Ovary (tissue), 3 donors: ENCODE data around the gene CYP21A2.
"Not testable (repeated sequence)": the region's sequence is repeated elsewhere in the genome, so short reads cannot be mapped to it uniquely, and the experiment has no call there.

Source experiments
- CTCF ChIP-seq, 3 donors: fragments of 450-650 bp in 2 of 3; fragments of 200-600 bp in 1 of 3; IDR thresholded peaks; one replicate each; pipeline versions ENCODE4 v1.5.1 to v1.8.0; 2016 to 2022; ENCODE audit warnings: antibody characterized with exemption in 3 of 3, mild to moderate bottlenecking in 1 of 3
- EP300 ChIP-seq: sonication (generic); formaldehyde crosslinking; IDR thresholded peaks from one replicate; pipeline ENCODE4 v1.6.1; 2017; ENCODE audit warnings: antibody characterized with exemption
- POLR2A ChIP-seq: fragments of 450-650 bp; IDR thresholded peaks from one replicate; pipeline ENCODE4 v1.6.1; 2017; ENCODE audit warnings: antibody characterized with exemption, mild to moderate bottlenecking, moderate library complexity
- donor health status: DM: no; HTN: no; CAD: no.

DNA sequence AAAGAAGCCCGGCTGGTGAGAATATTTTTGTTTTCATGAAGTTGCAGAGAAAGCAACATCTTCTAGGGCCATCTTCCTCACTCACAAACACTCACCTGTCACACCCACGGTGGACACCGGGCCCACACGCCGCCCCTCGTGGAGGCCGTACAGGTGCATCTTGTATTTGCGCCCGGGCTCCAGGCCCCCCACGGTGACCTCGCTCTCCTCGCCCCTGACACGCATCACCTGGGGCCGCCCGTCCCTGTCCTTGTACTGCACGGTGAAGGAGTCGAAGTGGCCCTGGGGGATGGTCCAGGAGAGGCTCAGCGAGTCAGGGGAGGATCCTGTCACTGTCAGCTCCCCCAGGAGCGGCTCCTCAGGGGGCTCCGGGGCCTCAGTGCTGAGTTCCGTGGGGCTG, 17.5 kb downstream of the CYP21A2 start:
- not testable (repeated sequence) for TF ChIP-seq CTCF (IDR thresholded peaks at IDR 0.05); EP300; POLR2A
